Activated CD4-positive, alpha-beta T cell treated with anti-CD3 and anti-CD28 coated beads for 36 hours (primary cell): ENCODE data around the gene PKIB. TPM values are rescaled to one million over a fixed set of nuclear protein-coding genes. Genes with fewer than 3 reads are reported as not detected.

Experiments
- ATAC-seq: fragments of 200-7000 bp; cut with Tn5 transposase; one replicate; pipeline ENCODE4 v1.10.0; 2021; ENCODE audit warnings: mild to moderate bottlenecking, moderate library complexity
- CTCF ChIA-PET: fragments of 350-600 bp; sonication (Branson Sonifier 250); formaldehyde crosslinking; loops from one replicate; lab custom pipeline; 2021; ENCODE audit warnings: antibody characterized with exemption; lab: Charles Lee
- POLR2A ChIA-PET: fragments of 350-600 bp; sonication (Branson Sonifier 250); formaldehyde crosslinking; loops from one replicate; lab custom pipeline; 2021; ENCODE audit warnings: antibody characterized with exemption, inconsistent platforms; lab: Charles Lee
- DNase-seq: peaks from one replicate; pipeline ENCODE4 v3.0.0-alpha.2; 2020
- H3K27ac Mint-ChIP-seq: one replicate; pipeline ENCODE4 v1.8.0; 2021; ENCODE audit warnings: mixed read lengths
- H3K27me3 Mint-ChIP-seq: one replicate; pipeline ENCODE4 v1.8.0; 2021; ENCODE audit warnings: mixed read lengths
- H3K36me3 Mint-ChIP-seq: one replicate; pipeline ENCODE4 v1.8.0; 2021; ENCODE audit warnings: low read depth, mixed read lengths
- H3K4me1 Mint-ChIP-seq: one replicate; pipeline ENCODE4 v1.8.0; 2021; ENCODE audit warnings: mixed read lengths
- H3K4me3 Mint-ChIP-seq: one replicate; pipeline ENCODE4 v1.8.0; 2021; ENCODE audit warnings: mild to moderate bottlenecking, moderate library complexity, mixed read lengths
- H3K9me3 Mint-ChIP-seq: one replicate; pipeline ENCODE4 v1.8.0; 2021; ENCODE audit warnings: low read depth, mixed read lengths
- intact Hi-C, 2 experiments: fragments of 100-400 bp; cut with DNase I in 1 of 2; cut with micrococcal nuclease in 1 of 2; formaldehyde crosslinking; loops; one replicate each; pipeline versions ENCODE4 v1.14.2 to v1.15.1; 2022 to 2024; cut with DNase I, micrococcal nuclease
- total RNA-seq, 2 experiments: library from RNA; stranded (reverse); gene quantifications; one replicate each; pipeline ENCODE4 v1.2.3, GENCODE V29; 2021

Gene PKIB
- total RNA-seq, 2 experiments from 2014 or later = 2.5 to 3.1 TPM

DNA sequence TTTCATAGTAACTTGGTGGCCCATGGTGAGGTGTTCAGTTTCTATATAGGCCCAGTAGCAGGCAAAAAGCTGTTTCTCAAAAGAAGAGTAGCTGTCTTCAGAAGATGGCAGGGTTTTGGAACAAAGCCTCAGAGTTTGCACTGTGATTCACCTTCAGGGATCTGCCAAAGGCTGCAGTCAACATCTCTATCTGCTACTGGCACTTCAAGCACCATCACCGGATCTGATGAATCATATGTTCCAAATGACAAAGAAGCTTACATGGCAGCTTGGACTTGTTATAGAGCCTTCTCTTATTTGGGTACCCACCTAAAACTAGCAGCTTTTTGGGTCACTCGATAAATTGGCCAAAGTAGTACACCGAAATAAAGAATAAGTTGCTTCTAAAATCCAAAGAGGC lies 39.5 kb downstream of the PKIB start:
- no peak overlapping the region for H3K4me3 Mint-ChIP-seq
- intact Hi-C loops = no loop called here
- ChIA-PET CTCF (no interaction called here), POLR2A (no interaction called here)
- no peaks in the 10 kb centered on the region for H3K9me3 Mint-ChIP-seq
- H3K4me1 Mint-ChIP-seq = no peaks in the 10 kb centered on the region
- H3K27me3 Mint-ChIP-seq = no peaks in the 10 kb centered on the region
- no peak overlapping the region for H3K27ac Mint-ChIP-seq
- ATAC-seq (no peak), DNase-seq (no peak)
- H3K36me3 Mint-ChIP-seq = no peaks in the 10 kb centered on the region

DNA sequence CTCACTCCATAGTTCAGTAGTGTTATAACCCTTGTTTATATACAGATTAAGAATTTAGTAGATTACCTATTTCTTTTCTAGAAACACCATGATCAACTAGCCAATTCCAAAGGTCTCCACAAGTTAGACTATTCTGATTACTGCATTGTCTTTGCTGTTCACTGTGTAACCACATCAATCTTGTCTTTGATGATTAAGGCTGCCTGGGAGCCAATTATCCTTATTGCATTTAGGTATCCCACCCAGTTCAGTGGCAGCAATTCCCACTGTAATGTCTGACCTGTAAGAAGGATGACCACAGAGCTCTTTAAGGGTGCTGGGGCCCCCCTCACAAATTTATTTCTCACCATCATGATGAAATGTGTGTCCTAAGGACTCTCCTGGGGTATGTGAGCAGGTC lies 40.2 kb downstream of the PKIB start:
- H3K4me3 Mint-ChIP-seq = no peak overlapping the region
- ChIA-PET CTCF (no interaction called here), POLR2A (no interaction called here)
- no peaks in the 10 kb centered on the region for H3K9me3 Mint-ChIP-seq
- intact Hi-C loops = no loop called here
- H3K27me3 Mint-ChIP-seq = no peaks in the 10 kb centered on the region
- H3K27ac Mint-ChIP-seq = no peak overlapping the region
- no peak for DNase-seq
- ATAC-seq = no peak
- H3K36me3 Mint-ChIP-seq = no peaks in the 10 kb centered on the region
- no peaks in the 10 kb centered on the region for H3K4me1 Mint-ChIP-seq

DNA sequence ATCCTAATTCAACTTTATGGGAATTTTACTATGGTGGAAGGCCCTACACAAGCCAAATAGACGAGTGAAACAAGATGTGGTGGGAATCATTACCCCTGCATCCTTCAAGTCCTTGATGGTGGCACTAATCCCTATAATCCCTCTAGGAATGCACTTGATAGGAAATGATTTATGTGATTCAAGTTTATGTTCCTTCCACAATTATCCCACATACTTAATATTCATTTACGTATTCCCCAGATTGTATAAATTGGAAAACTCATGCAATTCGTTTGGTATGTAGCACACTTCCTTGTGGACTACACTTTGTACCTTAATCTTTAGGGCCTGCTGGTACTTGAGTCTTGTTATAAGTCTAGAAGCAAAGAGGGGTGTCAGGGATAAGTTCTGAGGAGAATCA lies 40.8 kb downstream of the PKIB start:
- POLR2A ChIA-PET = no interaction called here
- Mint-ChIP-seq H3K9me3 (no peaks in the 10 kb centered on the region), H3K4me1 (no peaks in the 10 kb centered on the region), H3K4me3 (no peak overlapping the region), H3K36me3 (no peaks in the 10 kb centered on the region), H3K27ac (no peak overlapping the region), H3K27me3 (no peaks in the 10 kb centered on the region)
- CTCF ChIA-PET = no interaction called here
- ATAC-seq = no peak
- DNase-seq = no peak
- intact Hi-C loops = no loop called here

DNA sequence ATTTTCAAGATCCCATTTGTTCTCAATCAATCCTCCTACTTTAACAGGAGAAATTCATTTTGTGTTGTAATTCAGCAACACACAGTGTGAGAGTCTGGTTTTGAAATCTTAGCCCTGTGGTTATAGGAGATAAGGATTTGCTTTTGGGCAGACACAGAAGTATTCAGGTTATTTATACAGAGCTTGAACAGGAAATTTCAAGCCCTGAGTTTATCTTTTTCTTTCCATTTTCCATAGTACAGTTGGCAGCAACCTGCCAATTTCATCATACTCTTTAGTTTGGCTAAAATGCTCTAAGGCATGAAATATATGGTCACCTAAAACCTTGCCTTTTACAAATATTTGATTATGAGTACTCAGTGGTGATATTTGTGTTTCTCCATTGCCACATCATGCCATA lies 41.4 kb downstream of the PKIB start:
- POLR2A ChIA-PET = no interaction called here
- CTCF ChIA-PET = no interaction called here
- ATAC-seq (no peak), DNase-seq (no peak)
- intact Hi-C loops = no loop called here
- Mint-ChIP-seq H3K27ac (no peak overlapping the region), H3K36me3 (no peaks in the 10 kb centered on the region), H3K4me3 (no peak overlapping the region), H3K27me3 (no peaks in the 10 kb centered on the region), H3K9me3 (no peaks in the 10 kb centered on the region), H3K4me1 (no peaks in the 10 kb centered on the region)

DNA sequence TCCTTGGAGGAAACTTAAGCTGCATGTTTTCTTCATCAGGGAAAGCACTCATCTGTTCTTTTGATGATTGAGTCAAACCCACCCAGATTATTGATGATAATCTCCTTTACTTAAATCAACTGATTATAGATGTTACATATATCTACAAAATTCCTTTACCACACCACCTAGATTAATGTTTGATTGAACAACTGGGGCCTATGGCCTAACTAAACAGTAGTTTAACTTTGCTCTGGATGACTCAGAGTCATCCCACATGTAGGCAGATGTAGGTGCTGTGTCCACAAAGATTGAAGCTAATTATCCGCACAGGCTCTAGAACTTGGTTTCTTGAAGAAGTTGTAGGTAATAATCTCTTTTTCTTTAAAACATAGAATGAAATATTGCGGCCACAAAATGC lies 42.2 kb downstream of the PKIB start:
- no peak overlapping the region for H3K27ac Mint-ChIP-seq
- intact Hi-C loops = no loop called here
- DNase-seq (no peak), ATAC-seq (no peak)
- H3K4me3 Mint-ChIP-seq = no peak overlapping the region
- no peaks in the 10 kb centered on the region for H3K9me3 Mint-ChIP-seq
- ChIA-PET POLR2A (no interaction called here), CTCF (no interaction called here)
- H3K27me3 Mint-ChIP-seq = no peaks in the 10 kb centered on the region
- H3K4me1 Mint-ChIP-seq = no peaks in the 10 kb centered on the region
- no peaks in the 10 kb centered on the region for H3K36me3 Mint-ChIP-seq

DNA sequence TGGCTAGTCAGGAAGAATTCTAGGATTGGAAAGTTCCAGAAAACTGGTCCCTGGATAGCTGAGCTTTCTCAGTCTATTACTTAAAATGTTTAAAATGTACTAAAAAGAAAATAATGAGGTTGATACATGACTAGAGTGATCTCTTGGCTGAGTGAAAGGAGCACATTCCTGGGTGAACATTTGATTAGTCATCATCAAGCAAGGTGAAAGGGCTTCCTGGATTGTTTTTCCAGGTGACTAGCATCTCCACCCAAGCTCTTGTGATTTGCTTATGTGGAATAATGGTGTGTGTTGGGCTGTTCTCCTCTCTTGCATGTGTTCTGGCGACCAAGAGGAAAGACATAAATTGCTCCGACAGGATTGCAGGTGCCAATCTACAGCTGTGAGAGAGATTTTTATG lies 42.9 kb downstream of the PKIB start:
- Mint-ChIP-seq H3K9me3 (no peaks in the 10 kb centered on the region), H3K27me3 (no peaks in the 10 kb centered on the region), H3K4me1 (no peaks in the 10 kb centered on the region), H3K4me3 (no peak overlapping the region), H3K27ac (no peak overlapping the region), H3K36me3 (no peaks in the 10 kb centered on the region)
- DNase-seq (no peak), ATAC-seq (no peak)
- POLR2A ChIA-PET = no interaction called here
- intact Hi-C loops = no loop called here
- CTCF ChIA-PET = no interaction called here

DNA sequence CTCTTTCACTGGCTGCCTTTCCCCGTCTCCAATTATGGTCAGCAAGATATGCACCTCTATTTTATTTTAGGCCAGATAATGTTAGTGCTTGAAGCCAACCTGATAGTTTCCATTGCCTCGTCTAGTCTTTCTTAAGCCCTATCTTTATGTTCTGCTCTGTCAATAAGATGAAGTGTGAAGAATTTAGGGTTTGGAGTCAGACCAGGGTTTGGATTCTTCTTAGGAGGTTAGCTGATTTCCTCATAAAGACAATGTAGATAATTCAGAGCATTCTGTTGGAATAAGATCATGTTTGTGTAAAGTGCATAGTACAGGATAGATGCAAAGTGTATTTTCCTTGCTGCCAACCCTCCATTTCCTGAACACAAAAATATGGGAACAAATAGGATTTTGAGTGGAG lies 43.8 kb downstream of the PKIB start:
- intact Hi-C loops = no loop called here
- H3K27ac Mint-ChIP-seq = no peak overlapping the region
- no peak for ATAC-seq

DNA sequence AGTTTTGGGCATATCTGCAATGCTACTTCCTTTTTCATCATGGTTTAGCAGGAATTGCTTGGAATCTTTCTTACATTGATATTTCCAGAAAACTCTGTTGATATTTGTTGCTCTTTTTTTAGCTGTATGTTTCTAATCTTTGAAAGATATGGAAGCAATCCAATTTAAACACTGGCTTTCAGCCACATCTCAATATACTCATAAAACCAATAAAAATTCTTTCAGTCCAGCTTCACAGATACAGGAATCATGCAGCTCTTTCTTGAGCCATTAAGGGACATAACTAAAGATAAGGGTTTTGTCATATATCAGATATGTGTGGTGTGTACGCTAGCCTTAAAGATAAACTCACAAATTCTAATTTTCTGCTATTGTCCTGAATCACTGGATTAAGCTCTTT lies 47.4 kb downstream of the PKIB start:
- ChIA-PET POLR2A (no interaction called here), CTCF (interaction anchor here (1.0 kb wide), 1 partner anchor 10 kb away, joined by 3 read pairs; no protein-coding TSS in a partner anchor)
- intact Hi-C loops = no loop called here
- ATAC-seq = no peak
- Mint-ChIP-seq H3K27me3 (no peaks in the 10 kb centered on the region), H3K9me3 (no peaks in the 10 kb centered on the region), H3K4me3 (no peak overlapping the region), H3K4me1 (no peaks in the 10 kb centered on the region), H3K36me3 (no peaks in the 10 kb centered on the region), H3K27ac (no peak overlapping the region)
- DNase-seq = no peak

More for the DNA sequence above, 43.8 kb downstream of the PKIB start:
- Mint-ChIP-seq H3K9me3 (no peaks in the 10 kb centered on the region), H3K4me3 (no peak overlapping the region), H3K36me3 (no peaks in the 10 kb centered on the region), H3K4me1 (no peaks in the 10 kb centered on the region), H3K27me3 (no peaks in the 10 kb centered on the region)
- no peak for DNase-seq
- ChIA-PET CTCF (no interaction called here), POLR2A (no interaction called here)

DNA sequence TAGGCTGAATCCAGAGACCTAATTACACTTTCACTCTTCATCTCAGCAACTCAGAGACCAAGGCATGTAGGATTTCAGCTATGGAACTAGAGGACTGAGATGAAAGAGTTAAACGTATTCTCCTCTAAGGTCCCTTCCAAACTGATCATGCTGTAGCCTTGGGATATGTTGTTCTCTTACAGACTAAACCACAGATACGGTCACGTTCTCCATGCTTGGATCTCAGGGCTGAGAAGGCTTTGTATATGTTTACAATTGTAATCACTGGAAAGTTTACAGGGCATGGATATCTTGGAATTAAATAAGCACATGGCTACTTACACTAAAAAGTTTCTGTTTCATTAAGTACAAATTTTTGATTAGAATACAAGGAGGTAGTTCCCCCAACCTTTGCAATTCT lies 50.1 kb downstream of the PKIB start:
- peaks cover 2% of the 10 kb centered on the region for H3K27me3 Mint-ChIP-seq
- no peak overlapping the region for H3K4me3 Mint-ChIP-seq
- DNase-seq (no peak), ATAC-seq (no peak)
- intact Hi-C loops = no loop called here
- H3K9me3 Mint-ChIP-seq = no peaks in the 10 kb centered on the region
- POLR2A ChIA-PET = no interaction called here
- CTCF ChIA-PET = interaction anchor here (1.0 kb wide), 1 partner anchor 125 kb away, joined by 3 read pairs; no protein-coding TSS in a partner anchor
- no peaks in the 10 kb centered on the region for H3K4me1 Mint-ChIP-seq
- H3K36me3 Mint-ChIP-seq = no peaks in the 10 kb centered on the region
- H3K27ac Mint-ChIP-seq = no peak overlapping the region

DNA sequence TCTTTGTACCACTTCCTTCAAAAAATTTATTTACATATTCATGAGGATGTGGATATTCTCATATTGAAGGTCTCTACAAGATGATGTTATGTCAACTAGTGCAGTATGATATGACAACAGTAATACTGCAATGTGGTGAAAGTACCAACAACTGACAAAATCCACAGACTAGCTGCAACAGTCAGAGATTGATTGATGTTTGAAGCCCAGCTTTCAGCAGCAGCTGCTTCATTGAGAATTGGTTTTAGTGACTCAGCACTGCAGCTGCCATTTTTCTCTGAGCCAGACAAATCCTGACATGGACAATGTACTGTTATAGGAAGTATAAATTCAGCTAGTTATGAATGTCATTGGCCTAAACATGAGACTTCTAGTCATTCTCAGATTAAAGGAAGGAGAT lies 53.8 kb downstream of the PKIB start:
- ATAC-seq = no peak
- H3K4me1 Mint-ChIP-seq = no peaks in the 10 kb centered on the region
- H3K36me3 Mint-ChIP-seq = no peaks in the 10 kb centered on the region
- intact Hi-C loops = no loop called here
- H3K9me3 Mint-ChIP-seq = no peaks in the 10 kb centered on the region
- ChIA-PET CTCF (no interaction called here), POLR2A (no interaction called here)
- H3K4me3 Mint-ChIP-seq = no peak overlapping the region
- H3K27me3 Mint-ChIP-seq = peaks cover 2% of the 10 kb centered on the region
- DNase-seq = no peak
- H3K27ac Mint-ChIP-seq = no peak overlapping the region

DNA sequence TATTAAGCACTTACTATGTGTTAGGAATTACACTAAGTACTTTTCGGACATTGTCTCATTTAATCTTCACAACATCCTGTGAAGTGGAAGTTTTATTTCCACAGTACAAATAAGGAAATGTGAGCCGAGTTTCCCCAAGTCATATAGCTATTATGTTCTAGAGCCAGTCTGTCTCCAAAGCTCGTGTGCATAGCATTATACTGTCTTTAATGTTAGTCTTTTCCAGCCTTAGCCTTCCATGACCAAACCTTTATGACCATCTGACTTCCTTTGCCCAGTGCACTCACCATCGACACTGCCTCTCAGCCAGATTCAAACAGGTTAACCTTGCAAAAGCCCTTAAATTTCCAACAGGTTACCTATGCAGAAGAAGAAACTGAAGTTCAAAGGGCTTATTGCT lies 55.7 kb downstream of the PKIB start:
- peaks cover 5% of the 10 kb centered on the region for H3K27me3 Mint-ChIP-seq
- no peak overlapping the region for H3K27ac Mint-ChIP-seq
- no peaks in the 10 kb centered on the region for H3K4me1 Mint-ChIP-seq
- no peak for DNase-seq
- no peak overlapping the region for H3K4me3 Mint-ChIP-seq
- intact Hi-C loops = no loop called here
- POLR2A ChIA-PET = interaction anchor here (0.5 kb wide), 1 partner anchor 919 kb away, joined by 3 read pairs; no protein-coding TSS in a partner anchor
- H3K36me3 Mint-ChIP-seq = no peaks in the 10 kb centered on the region
- H3K9me3 Mint-ChIP-seq = no peaks in the 10 kb centered on the region
- CTCF ChIA-PET = no interaction called here
- ATAC-seq = no peak

DNA sequence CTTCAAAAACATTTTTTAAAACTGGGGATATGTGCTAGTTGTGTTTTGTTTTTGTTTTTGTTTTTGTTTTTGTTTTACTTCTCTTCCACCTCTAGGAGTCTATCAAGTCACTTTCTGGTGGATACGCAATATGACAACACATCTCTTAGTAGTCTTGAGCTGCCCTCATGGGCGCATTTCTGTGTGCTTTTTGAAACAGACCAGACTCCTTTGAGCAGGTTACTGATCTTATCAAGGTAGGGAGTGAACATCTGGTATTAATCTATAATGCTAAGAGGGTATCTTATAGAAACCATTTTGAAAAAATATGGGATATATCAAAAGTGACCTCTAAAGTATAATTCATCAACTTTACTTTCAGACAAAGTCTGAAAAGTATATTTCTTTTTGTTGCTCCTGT lies 56.2 kb downstream of the PKIB start:
- H3K36me3 Mint-ChIP-seq = no peaks in the 10 kb centered on the region
- no peaks in the 10 kb centered on the region for H3K4me1 Mint-ChIP-seq
- intact Hi-C loops = no loop called here
- no peak for DNase-seq
- ChIA-PET CTCF (no interaction called here), POLR2A (no interaction called here)
- no peaks in the 10 kb centered on the region for H3K9me3 Mint-ChIP-seq
- H3K27ac Mint-ChIP-seq = no peak overlapping the region
- no peak overlapping the region for H3K4me3 Mint-ChIP-seq
- peaks cover 5% of the 10 kb centered on the region for H3K27me3 Mint-ChIP-seq
- ATAC-seq = no peak

DNA sequence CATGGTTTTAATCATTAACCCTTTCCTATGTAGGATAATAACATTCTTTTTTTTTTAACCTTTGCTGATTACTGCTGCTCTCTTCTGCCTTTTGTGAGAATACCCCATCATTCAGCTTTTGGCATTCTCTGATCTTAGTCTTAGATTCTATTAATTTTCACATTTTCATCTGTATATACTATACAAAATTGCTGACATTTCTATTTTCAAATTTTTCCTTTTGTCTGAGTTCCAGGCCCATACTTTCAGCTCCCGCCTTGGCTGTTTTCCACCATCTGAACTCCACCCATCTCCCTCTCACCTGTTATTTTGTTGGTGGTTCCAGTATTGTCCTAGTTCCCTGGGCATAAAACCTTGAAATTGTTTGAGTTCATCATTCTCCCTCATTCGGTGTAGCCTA lies 59.2 kb downstream of the PKIB start:
- ATAC-seq = no peak
- ChIA-PET POLR2A (no interaction called here), CTCF (no interaction called here)
- H3K36me3 Mint-ChIP-seq = no peaks in the 10 kb centered on the region
- intact Hi-C loops = no loop called here
- H3K4me1 Mint-ChIP-seq = no peaks in the 10 kb centered on the region
- no peak for DNase-seq
- no peak overlapping the region for H3K4me3 Mint-ChIP-seq
- H3K27ac Mint-ChIP-seq = no peak overlapping the region
- no peaks in the 10 kb centered on the region for H3K9me3 Mint-ChIP-seq
- H3K27me3 Mint-ChIP-seq = peaks cover 2% of the 10 kb centered on the region
